Measurements from ENCODE around the gene NPFFR1.
A peak's percentile ranks its signal among the peaks of the same experiment; 100 is the strongest.

NPFFR1 gene

DNA sequence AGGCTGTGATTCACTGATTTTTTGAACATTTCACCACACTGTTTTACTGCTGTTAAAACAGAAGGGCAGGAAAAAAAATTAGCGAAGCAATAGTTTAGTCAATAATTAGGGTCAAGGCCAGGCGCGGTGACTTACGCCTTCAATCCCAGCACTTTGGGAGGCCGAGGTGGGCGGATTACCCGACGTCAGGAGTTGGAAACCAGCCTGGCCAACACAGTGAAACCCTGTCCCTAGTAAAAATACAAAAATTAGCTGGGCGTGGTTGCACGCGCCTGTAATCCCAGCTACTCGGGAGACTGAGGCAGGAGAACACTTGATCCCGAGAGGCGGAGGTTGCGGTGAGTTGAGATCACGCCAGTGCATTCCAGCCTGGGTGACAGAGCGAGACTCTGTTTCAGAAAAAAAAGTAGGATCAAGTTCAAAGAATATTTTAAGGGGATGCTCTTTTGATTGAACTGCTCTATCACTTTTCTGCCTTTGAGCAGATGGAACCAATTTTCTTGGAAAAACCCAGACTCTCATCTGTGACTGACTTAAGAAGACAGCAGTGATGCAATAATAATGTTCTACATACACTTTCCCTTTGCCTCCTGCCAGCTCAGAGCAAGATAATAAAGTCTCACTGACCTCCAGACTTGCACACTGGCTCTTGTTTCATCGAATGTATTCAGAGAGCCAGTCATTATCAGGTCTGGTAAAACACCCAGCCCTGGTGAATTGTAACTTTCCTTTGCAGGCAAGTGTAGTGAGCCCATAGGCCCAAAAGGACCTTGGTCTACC, 48.9 kb downstream of the NPFFR1 start:
- TF ChIP-seq GATA3 (IDR thresholded peaks at IDR 0.05; ENCODE audit: low read depth, low read length), result no peak
- no peak for TF ChIP-seq GATA2 (IDR thresholded peaks at IDR 0.05; ENCODE audit: low read depth, low read length)

DNA sequence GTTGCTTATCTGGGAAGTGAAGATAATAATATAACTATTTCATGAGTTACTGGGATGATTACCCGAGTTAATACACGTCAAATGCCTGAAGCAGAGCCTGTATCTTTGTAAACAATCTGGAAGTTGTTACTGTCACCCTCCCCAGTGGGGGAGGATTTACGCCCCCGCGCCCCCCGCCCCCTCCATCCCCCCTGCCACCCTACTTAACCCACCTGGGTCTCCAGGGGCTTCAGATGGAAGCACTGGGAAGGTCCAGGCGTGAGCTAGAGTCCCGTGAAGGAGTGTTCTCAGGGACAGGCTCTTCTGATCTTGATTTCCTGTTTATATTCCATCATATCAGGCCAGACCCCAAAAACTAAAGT, 49.9 kb downstream of the NPFFR1 start:
- no peak for TF ChIP-seq GATA3 (IDR thresholded peaks at IDR 0.05; ENCODE audit: low read depth, low read length)
- TF ChIP-seq GATA2 (IDR thresholded peaks at IDR 0.05; ENCODE audit: low read depth, low read length), result no peak

DNA sequence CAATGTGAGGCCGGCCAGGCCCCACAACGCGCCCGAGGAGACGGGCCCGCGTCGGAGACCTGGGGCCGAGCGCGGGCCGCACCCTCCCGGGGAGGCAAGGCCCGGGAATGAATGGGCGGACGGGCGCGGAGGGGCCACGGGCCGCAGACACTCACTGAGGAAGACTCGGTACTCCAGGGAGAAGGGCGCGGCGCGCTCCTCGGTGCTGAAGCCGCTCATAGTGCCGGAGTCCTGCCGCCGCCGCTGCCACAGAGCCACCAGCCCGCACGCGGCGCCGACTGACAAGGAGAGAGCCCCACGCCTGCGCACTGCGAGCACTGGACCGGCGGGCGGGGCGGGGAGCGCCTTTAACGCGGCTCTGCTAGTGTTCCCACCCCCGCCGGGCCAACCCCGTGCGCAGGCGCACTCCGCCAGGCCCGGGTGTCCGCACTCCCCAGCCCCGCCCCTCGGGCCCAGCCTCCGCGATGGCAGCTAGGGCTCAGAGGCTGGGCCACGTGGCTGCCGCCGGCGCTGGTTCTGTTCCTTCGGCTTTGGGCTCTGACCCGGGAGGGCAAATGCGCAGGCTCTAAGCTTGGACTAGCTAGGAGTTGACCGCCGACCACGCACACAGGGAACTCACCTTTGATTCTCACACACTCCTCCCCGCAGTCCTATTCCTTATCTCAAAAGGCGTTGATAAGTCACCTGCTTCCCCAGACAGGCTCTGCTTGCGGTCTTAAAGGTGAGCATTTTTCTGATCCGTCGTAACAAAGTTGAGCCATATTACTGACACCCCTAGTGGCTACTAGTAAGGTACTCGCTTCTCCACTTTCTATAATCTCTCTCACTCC, 50.5 kb downstream of the NPFFR1 start, which contains the start of gene PPA1:
Gene PPA1 (minus strand): TSS at position 321 of the 830 bp plus-strand sequence. CDS start 102 bp downstream, at position 219.
- TF ChIP-seq GATA3 (IDR thresholded peaks at IDR 0.05; ENCODE audit: low read depth, low read length) (no peak), GATA2 (IDR thresholded peaks at IDR 0.05; ENCODE audit: low read depth, low read length) (peak; percentile 36; the same call in 1 of the 2 replicates)

- TF ChIP-seq GATA3 (IDR thresholded peaks at IDR 0.05; ENCODE audit: low read depth, low read length) (no peak), GATA2 (IDR thresholded peaks at IDR 0.05; ENCODE audit: low read depth, low read length) (no peak)
Observed at GRCh38 chr10:70232859-70233108, 51.0 kb downstream of the NPFFR1 start.

GRCh38 chr10:70232155-70232858, 51.5 kb downstream of the NPFFR1 start:
- TF ChIP-seq GATA2 (IDR thresholded peaks at IDR 0.05; ENCODE audit: low read depth, low read length) (peak; percentile 34), GATA3 (IDR thresholded peaks at IDR 0.05; ENCODE audit: low read depth, low read length) (no peak)

- TF ChIP-seq GATA3 (IDR thresholded peaks at IDR 0.05; ENCODE audit: low read depth, low read length), result no peak
- no peak for TF ChIP-seq GATA2 (IDR thresholded peaks at IDR 0.05; ENCODE audit: low read depth, low read length)
Observed at GRCh38 chr10:70228491-70228890, 55.3 kb downstream of the NPFFR1 start.

GRCh38 chr10:70227548-70228320, 56.1 kb downstream of the NPFFR1 start:
- no peak for TF ChIP-seq GATA2 (IDR thresholded peaks at IDR 0.05; ENCODE audit: low read depth, low read length)
- TF ChIP-seq GATA3 (IDR thresholded peaks at IDR 0.05; ENCODE audit: low read depth, low read length), result no peak

DNA sequence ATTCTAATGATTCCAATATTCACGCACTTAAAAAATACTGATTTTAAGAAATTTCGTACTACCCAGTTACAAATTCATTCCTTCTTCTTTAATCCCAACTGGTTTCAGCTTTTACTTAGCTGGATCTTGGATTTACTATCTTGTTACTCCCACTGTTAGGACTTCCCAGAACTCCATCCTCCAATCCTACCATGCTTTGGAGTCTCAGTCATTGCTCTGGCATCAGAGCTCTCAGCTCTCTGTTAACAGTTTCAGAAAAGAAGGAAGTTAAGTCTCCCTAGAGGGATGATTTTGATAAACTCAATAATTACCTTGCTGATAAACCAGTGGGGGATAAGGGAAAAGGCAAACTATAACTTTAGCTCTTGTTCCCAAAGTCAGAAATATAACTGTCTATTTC, 60.1 kb downstream of the NPFFR1 start:
- no peak for TF ChIP-seq GATA2 (IDR thresholded peaks at IDR 0.05; ENCODE audit: low read depth, low read length)
- no peak for TF ChIP-seq GATA3 (IDR thresholded peaks at IDR 0.05; ENCODE audit: low read depth, low read length)

DNA sequence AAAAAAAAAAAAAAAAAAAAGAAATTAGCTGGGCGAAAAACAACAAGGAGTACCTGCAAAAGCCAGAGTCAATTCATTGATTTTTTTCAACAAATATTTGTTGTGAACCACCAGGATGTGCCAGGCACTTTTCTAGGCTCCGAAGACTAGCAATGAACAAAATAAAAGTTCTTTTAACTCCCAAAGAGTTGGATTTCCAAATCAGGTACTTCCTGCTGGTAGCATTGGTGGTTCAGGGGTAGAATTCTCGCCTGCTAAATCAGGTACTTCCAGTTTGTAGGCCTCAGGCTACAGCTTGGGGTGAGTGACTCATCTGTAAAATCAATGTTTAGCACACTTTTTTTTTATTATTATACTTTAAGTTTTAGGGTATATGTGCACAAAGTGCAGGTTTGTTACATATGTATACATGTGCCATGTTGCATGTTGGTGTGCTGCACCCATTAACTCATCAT, 61.4 kb downstream of the NPFFR1 start:
- TF ChIP-seq GATA2 (IDR thresholded peaks at IDR 0.05; ENCODE audit: low read depth, low read length), result no peak
- TF ChIP-seq GATA3 (IDR thresholded peaks at IDR 0.05; ENCODE audit: low read depth, low read length), result no peak

- no peak for TF ChIP-seq GATA3 (IDR thresholded peaks at IDR 0.05; ENCODE audit: low read depth, low read length)
- TF ChIP-seq GATA2 (IDR thresholded peaks at IDR 0.05; ENCODE audit: low read depth, low read length), result no peak
Observed at GRCh38 chr10:70221030-70221429, 62.8 kb downstream of the NPFFR1 start.

DNA sequence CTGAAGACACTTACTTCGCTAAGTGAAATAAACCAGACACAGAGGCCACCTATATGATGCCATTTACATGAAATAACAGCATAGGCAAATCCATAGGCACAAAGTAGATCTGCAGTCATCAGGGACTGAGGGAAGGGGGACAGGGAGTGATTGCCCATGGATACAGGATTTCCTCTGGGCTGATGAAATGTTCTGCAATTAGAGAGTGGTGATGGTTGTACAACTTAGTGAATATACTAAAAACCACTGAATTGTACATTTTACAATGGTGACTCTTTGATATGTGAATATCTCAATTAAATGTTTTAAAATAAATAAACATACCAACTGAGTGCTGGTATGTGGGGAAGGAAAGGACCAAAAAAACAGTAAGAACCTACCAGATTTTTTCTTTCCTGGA, 70.9 kb downstream of the NPFFR1 start:
- no peak for TF ChIP-seq GATA2 (IDR thresholded peaks at IDR 0.05; ENCODE audit: low read depth, low read length)
- no peak for TF ChIP-seq GATA3 (IDR thresholded peaks at IDR 0.05; ENCODE audit: low read depth, low read length)

GRCh38 chr10:70212277-70212676, 71.5 kb downstream of the NPFFR1 start:
- TF ChIP-seq GATA2 (IDR thresholded peaks at IDR 0.05; ENCODE audit: low read depth, low read length) (no peak), GATA3 (IDR thresholded peaks at IDR 0.05; ENCODE audit: low read depth, low read length) (no peak)

- no peak for TF ChIP-seq GATA2 (IDR thresholded peaks at IDR 0.05; ENCODE audit: low read depth, low read length)
- no peak for TF ChIP-seq GATA3 (IDR thresholded peaks at IDR 0.05; ENCODE audit: low read depth, low read length)
Observed at GRCh38 chr10:70206762-70207161, 77.0 kb downstream of the NPFFR1 start.

DNA sequence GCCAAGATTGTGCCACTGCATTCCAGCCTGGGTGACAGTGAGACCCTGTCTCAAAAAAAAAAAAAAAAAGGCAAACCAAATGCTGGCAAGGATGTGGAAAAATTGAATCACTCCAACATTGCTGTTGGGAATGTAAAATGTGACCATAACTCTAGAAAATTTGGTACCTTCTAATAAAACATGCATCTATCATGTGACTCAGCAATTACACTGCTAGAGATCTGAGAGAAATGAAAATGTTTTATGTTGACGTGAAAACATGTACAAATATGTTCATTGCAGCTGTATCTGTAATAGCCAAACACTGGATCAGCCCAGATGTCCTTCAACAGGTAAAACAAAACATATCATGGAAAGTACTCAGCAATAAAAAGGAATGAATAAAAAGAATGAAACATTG, 82.7 kb downstream of the NPFFR1 start:
- no peak for TF ChIP-seq GATA3 (IDR thresholded peaks at IDR 0.05; ENCODE audit: low read depth, low read length)
